ENCODE results near the gene IMMP2L. TPM values are rescaled to one million over a fixed set of nuclear protein-coding genes. Genes with fewer than 3 reads are reported as not detected.
A peak's percentile ranks its signal among the peaks of the same experiment; 100 is the strongest.

Gene IMMP2L
- total and polyA plus RNA-seq, 4 donors: 9.2 to 34.7 (median 11.1) TPM

DNA sequence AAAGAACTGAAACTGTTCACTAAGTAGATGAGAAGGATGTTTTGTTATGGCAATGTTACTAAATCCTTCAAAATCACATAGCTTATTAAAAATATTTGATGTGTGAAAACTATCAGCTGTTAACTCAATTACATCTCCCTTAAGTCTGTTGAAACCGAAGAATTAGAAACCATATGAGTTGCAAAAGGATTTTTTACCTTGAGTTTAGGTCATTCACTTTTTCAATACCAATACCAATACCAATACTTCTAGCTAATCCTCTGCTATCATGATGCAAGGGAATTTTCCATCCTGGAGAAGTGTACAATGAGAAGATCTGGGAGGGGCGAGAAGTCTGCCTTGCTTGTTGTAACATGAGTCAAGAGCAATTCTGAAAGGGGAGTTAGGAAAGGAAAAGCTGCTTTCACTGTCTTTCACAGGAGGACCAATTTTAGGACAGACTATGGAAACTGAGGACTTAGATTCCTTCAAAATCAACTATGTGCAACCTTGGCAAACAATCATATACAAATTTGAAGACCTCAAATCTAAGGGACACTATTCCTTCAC lies 199.7 kb downstream of the IMMP2L start:
- H3K27ac ChIP-seq (ENCODE audit: low read depth in 1 of 2, low read length in 1 of 2): no peak overlapping the region
- 81 to 88% methylated on average over 2 of the region's 2 CpGs for WGBS, 2 donors
- no peak overlapping the region for H3K4me3 ChIP-seq
- peaks cover 0 to 4% (median 0%) of the 10 kb centered on the region in 5 donors for H3K4me1 ChIP-seq (ENCODE audit: control insufficient read depth in 5 of 5, insufficient read depth in 5 of 5, low read length in 5 of 5)
- TF ChIP-seq, protein P1, sequence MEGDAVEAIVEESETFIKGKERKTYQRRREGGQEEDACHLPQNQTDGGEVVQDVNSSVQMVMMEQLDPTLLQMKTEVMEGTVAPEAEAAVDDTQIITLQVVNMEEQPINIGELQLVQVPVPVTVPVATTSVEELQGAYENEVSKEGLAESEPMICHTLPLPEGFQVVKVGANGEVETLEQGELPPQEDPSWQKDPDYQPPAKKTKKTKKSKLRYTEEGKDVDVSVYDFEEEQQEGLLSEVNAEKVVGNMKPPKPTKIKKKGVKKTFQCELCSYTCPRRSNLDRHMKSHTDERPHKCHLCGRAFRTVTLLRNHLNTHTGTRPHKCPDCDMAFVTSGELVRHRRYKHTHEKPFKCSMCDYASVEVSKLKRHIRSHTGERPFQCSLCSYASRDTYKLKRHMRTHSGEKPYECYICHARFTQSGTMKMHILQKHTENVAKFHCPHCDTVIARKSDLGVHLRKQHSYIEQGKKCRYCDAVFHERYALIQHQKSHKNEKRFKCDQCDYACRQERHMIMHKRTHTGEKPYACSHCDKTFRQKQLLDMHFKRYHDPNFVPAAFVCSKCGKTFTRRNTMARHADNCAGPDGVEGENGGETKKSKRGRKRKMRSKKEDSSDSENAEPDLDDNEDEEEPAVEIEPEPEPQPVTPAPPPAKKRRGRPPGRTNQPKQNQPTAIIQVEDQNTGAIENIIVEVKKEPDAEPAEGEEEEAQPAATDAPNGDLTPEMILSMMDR (IDR thresholded peaks at IDR 0.05; ENCODE audit: control extremely low read depth, extremely low read depth): no peak
- H3K36me3 ChIP-seq (ENCODE audit: control insufficient read depth in 4 of 4, insufficient read depth in 4 of 4, low read length in 4 of 4): no peaks in the 10 kb centered on the region
- ATAC-seq (ENCODE audit: insufficient read depth, low FRiP score): no peak
- no peak overlapping the region for H3K9ac ChIP-seq (ENCODE audit: insufficient read depth in 1 of 2, low read length in 2 of 2)
- H3K9me3 ChIP-seq (ENCODE audit: control insufficient read depth in 4 of 4, insufficient read depth in 3 of 4, low read length in 3 of 4): no peaks in the 10 kb centered on the region
- H3K27me3 ChIP-seq (ENCODE audit: control insufficient read depth in 3 of 3, insufficient read depth in 3 of 3, low read length in 2 of 3): no peaks in the 10 kb centered on the region
- peak in 2 of 3 donors; percentile 53 to 62 for DNase-seq

DNA sequence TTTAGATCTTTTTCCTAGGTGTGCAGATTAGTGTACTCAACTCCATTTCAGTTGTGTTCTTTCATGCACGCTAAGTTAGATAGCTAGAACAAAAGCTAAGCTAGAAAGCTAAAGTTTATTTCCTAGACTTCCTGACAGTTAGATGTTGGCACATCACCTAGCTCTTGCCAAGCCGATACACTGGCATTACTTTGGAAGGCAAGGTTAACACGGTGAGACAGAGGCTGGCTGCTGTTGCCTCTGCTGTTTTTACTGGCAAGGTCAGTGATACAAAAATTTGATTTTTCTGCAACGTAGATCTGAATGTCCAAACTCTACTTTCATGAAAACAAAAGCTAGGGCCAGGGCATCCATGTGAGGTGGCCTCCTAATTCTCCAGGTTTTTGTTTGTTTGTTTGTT lies 203.4 kb downstream of the IMMP2L start:
- no peaks in the 10 kb centered on the region for H3K9me3 ChIP-seq (ENCODE audit: control insufficient read depth in 4 of 4, insufficient read depth in 3 of 4, low read length in 3 of 4)
- no peak overlapping the region for H3K9ac ChIP-seq (ENCODE audit: insufficient read depth in 1 of 2, low read length in 2 of 2)
- no peaks in the 10 kb centered on the region for H3K36me3 ChIP-seq (ENCODE audit: control insufficient read depth in 4 of 4, insufficient read depth in 4 of 4, low read length in 4 of 4)
- H3K27me3 ChIP-seq (ENCODE audit: control insufficient read depth in 3 of 3, insufficient read depth in 3 of 3, low read length in 2 of 3): no peaks in the 10 kb centered on the region
- ATAC-seq (ENCODE audit: insufficient read depth, low FRiP score) (no peak), DNase-seq (no peak)
- peaks cover 0 to 4% (median 0%) of the 10 kb centered on the region in 5 donors for H3K4me1 ChIP-seq (ENCODE audit: control insufficient read depth in 5 of 5, insufficient read depth in 5 of 5, low read length in 5 of 5)
- H3K27ac ChIP-seq (ENCODE audit: low read depth in 1 of 2, low read length in 1 of 2): no peak overlapping the region
- WGBS, 2 donors: 76 to 81% methylated on average over 4 of the region's 4 CpGs
- H3K4me3 ChIP-seq: no peak overlapping the region
- TF ChIP-seq, protein P1 (IDR thresholded peaks at IDR 0.05; ENCODE audit: control extremely low read depth, extremely low read depth): no peak

DNA sequence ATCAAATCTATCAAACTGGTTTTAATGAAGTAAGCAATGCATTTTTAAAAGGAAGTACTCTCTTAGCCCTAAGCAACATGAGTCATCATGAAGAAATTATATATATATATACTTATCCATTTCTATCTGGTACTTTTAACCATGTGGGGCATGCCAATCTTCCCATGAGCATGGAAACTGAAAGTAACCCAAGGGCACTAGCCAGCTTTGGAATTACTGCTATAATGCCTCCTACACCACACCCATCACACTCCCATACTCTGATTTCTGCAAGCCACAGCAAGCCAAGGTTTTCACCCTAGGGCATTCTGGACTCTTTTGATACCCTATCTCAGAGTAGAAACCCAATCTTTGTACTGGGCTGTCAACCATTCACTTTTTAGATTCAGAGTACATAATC lies 204.6 kb downstream of the IMMP2L start:
- Histone ChIP-seq H3K4me3 (no peak overlapping the region), H3K27me3 (ENCODE audit: control insufficient read depth in 3 of 3, insufficient read depth in 3 of 3, low read length in 2 of 3) (no peaks in the 10 kb centered on the region), H3K9me3 (ENCODE audit: control insufficient read depth in 4 of 4, insufficient read depth in 3 of 4, low read length in 3 of 4) (no peaks in the 10 kb centered on the region), H3K4me1 (ENCODE audit: control insufficient read depth in 5 of 5, insufficient read depth in 5 of 5, low read length in 5 of 5) (peaks cover 0 to 1% (median 0%) of the 10 kb centered on the region in 5 donors), H3K9ac (ENCODE audit: insufficient read depth in 1 of 2, low read length in 2 of 2) (no peak overlapping the region), H3K27ac (ENCODE audit: low read depth in 1 of 2, low read length in 1 of 2) (no peak overlapping the region), H3K36me3 (ENCODE audit: control insufficient read depth in 4 of 4, insufficient read depth in 4 of 4, low read length in 4 of 4) (no peaks in the 10 kb centered on the region)
- DNase-seq (no peak), ATAC-seq (ENCODE audit: insufficient read depth, low FRiP score) (no peak)
- TF ChIP-seq, protein P1 (IDR thresholded peaks at IDR 0.05; ENCODE audit: control extremely low read depth, extremely low read depth): no peak

DNA sequence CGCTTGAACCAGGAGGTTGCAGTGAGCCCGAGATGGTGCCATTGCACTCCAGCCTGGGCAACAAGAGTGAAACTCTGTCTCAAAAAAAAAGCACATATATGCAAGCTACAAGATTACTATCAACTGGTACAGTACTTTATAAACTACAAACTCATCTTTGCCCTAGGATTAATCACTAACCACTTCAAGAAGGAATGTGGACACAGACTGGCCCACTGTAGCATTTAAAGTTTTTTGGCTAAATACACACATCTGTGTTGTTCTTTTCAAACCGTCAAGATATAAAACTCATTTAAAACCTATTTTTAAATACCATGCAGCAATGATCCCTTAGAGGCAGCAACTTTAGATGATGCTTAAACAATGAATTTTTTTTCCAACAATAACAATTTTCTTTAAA lies 205.4 kb downstream of the IMMP2L start:
- Histone ChIP-seq H3K27ac (ENCODE audit: low read depth in 1 of 2, low read length in 1 of 2) (no peak overlapping the region), H3K9me3 (ENCODE audit: control insufficient read depth in 4 of 4, insufficient read depth in 3 of 4, low read length in 3 of 4) (no peaks in the 10 kb centered on the region), H3K4me3 (no peak overlapping the region), H3K27me3 (ENCODE audit: control insufficient read depth in 3 of 3, insufficient read depth in 3 of 3, low read length in 2 of 3) (no peaks in the 10 kb centered on the region), H3K9ac (ENCODE audit: insufficient read depth in 1 of 2, low read length in 2 of 2) (no peak overlapping the region), H3K4me1 (ENCODE audit: control insufficient read depth in 5 of 5, insufficient read depth in 5 of 5, low read length in 5 of 5) (peaks cover 0 to 1% (median 0%) of the 10 kb centered on the region in 5 donors), H3K36me3 (ENCODE audit: control insufficient read depth in 4 of 4, insufficient read depth in 4 of 4, low read length in 4 of 4) (no peaks in the 10 kb centered on the region)
- no peak for DNase-seq
- WGBS, 2 donors: 88 to 95% methylated on average over 3 of the region's 3 CpGs
- ATAC-seq (ENCODE audit: insufficient read depth, low FRiP score): no peak
- TF ChIP-seq, protein P1 (IDR thresholded peaks at IDR 0.05; ENCODE audit: control extremely low read depth, extremely low read depth): no peak

All from lung (tissue), 12 donors.